Sigmoid colon (tissue), 7 donors: ENCODE data around the gene SH2D6. TPM values are rescaled to one million over a fixed set of nuclear protein-coding genes. Genes with fewer than 3 reads are reported as not detected.

ENCODE experiments used
- DNase-seq: peaks from one replicate; pipeline ENCODE4 v3.0.0-alpha.2; 2019
- H3K27ac ChIP-seq, 4 donors: fragments of 200-600 bp; sonication (generic); one replicate each; pipeline ENCODE4 v1.5.1; 2016 to 2019; ENCODE audit warnings: mild to moderate bottlenecking in 1 of 4
- H3K27me3 ChIP-seq, 3 donors: fragments of 200-600 bp; sonication (generic); one replicate each; pipeline ENCODE4 v1.5.1; 2019; ENCODE audit warnings: mild to moderate bottlenecking in 1 of 3
- H3K36me3 ChIP-seq, 4 donors: fragments of 200-600 bp; sonication (generic); one replicate each; pipeline ENCODE4 v1.5.1; 2016 to 2019
- H3K4me1 ChIP-seq, 4 donors: fragments of 200-600 bp; sonication (generic); one replicate each; pipeline ENCODE4 v1.5.1; 2017 to 2019
- H3K4me3 ChIP-seq, 4 donors: fragments of 200-600 bp; sonication (generic); one replicate each; pipeline ENCODE4 v1.5.1; 2017 to 2019; ENCODE audit warnings: mild to moderate bottlenecking in 2 of 4, moderate library complexity in 1 of 4
- H3K9me3 ChIP-seq, 4 donors: fragments of 200-600 bp in 3 of 4; sonication (generic) in 3 of 4; one replicate each; pipeline versions ENCODE4 v1.5.1 to v1.6.1; 2013 to 2019
- CTCF ChIP-seq, 4 experiments: fragments of 450-650 bp in 3 of 4; fragments of 200-600 bp in 1 of 4; IDR thresholded peaks; one replicate each; pipeline ENCODE4 v1.5.1; 2016 to 2019; ENCODE audit warnings: antibody characterized with exemption in 4 of 4, mild to moderate bottlenecking in 3 of 4, moderate library complexity in 2 of 4
- EP300 ChIP-seq, 4 donors: sonication (generic); formaldehyde crosslinking; IDR thresholded peaks; one replicate each; pipeline ENCODE4 v1.6.1; 2017; ENCODE audit warnings: antibody characterized with exemption in 4 of 4
- POLR2A ChIP-seq, 2 donors: fragments of 450-650 bp; IDR thresholded peaks; one replicate each; pipeline ENCODE4 v1.6.1; 2016; ENCODE audit warnings: antibody characterized with exemption in 2 of 2, mild to moderate bottlenecking in 2 of 2, moderate library complexity in 2 of 2
- POLR2AphosphoS5 ChIP-seq, 4 donors: sonication (generic); formaldehyde crosslinking; IDR thresholded peaks; one replicate each; pipeline ENCODE4 v1.6.1; 2017; ENCODE audit warnings: antibody characterized with exemption in 4 of 4
- WGBS, 2 donors: extraction: QIAGEN DNeasy Blood & Tissue Kit; methylation state at CpG; one replicate each; pipeline ENCODE4 v1.1.7; 2013; 5-methylcytosine and 5-hydroxymethylcytosine counted together
- intact Hi-C: fragments of 100-400 bp; cut with DNase I; formaldehyde crosslinking; loops from one replicate; pipeline ENCODE4 v1.15.1; 2023
- polyA plus RNA-seq, 3 donors: library from polyadenylated mRNA; stranded (reverse); fragments of 200-250 nt; gene quantifications; one replicate each; pipeline ENCODE4 v1.2.3, GENCODE V29; 2013
- total RNA-seq, 4 donors: library from RNA; depleted of rRNA; stranded (reverse); fragments of >200 nt; gene quantifications; one replicate each; pipeline ENCODE4 v1.1.0, GENCODE V29; 2016
- donor health status: healthy with polysubstance abuse.
- donor health status: Bipolar disorder and iron deficiency.
- donor health status: healthy.

Gene SH2D6
- total and polyA plus RNA-seq, 7 donors = 2.8 to 14.6 (median 11.4) TPM; not detected in 4

GRCh38 chr2:85405201-85406059 lies 13.1 kb upstream of the SH2D6 start:
- DNase-seq = no peak
- 56 to 87% methylated on average over 15 of the region's 15 CpGs for WGBS, 2 donors
- H3K4me3 ChIP-seq = no peak overlapping the region

GRCh38 chr2:85409845-85410583 lies 8.5 kb upstream of the SH2D6 start, which contains the start of gene CAPG:
Gene CAPG, minus strand, starts transcription at chr2:85410366. Its CDS starts 8,221 bp downstream, at chr2:85402145.
- peaks cover 0 to 27% (median 17%) of the 10 kb centered on the region in 4 donors for H3K4me1 ChIP-seq
- WGBS, 2 donors = 13 to 23% methylated on average over 12 of the region's 12 CpGs
- DNase-seq = no peak
- TF ChIP-seq POLR2A (IDR thresholded peaks at IDR 0.05) (no peak), EP300 (IDR thresholded peaks at IDR 0.05) (no peak), POLR2AphosphoS5 (IDR thresholded peaks at IDR 0.05) (no peak), CTCF (IDR thresholded peaks at IDR 0.05) (no peak)
- no peaks in the 10 kb centered on the region for H3K27me3 ChIP-seq
- peak within 1 kb of the TSS in 2 of 4 donors; percentile 6 to 27 for H3K27ac ChIP-seq
- no peaks in the 10 kb centered on the region for H3K36me3 ChIP-seq
- H3K9me3 ChIP-seq = no peaks in the 10 kb centered on the region
- intact Hi-C loops = no loop called here
- peak within 1 kb of the TSS in 1 of 4 donors; percentile 22 for H3K4me3 ChIP-seq

More at GRCh38 chr2:85405201-85406059, 13.1 kb upstream of the SH2D6 start:
- H3K27me3 ChIP-seq = no peaks in the 10 kb centered on the region
- H3K9me3 ChIP-seq = no peaks in the 10 kb centered on the region
- peaks cover 0 to 25% (median 7%) of the 10 kb centered on the region in 4 donors for H3K4me1 ChIP-seq
- H3K36me3 ChIP-seq = peaks cover 0 to 3% (median 0%) of the 10 kb centered on the region in 4 donors
- intact Hi-C loops = no loop called here
- TF ChIP-seq CTCF (IDR thresholded peaks at IDR 0.05) (no peak), POLR2AphosphoS5 (IDR thresholded peaks at IDR 0.05) (no peak), EP300 (IDR thresholded peaks at IDR 0.05) (no peak), POLR2A (IDR thresholded peaks at IDR 0.05) (no peak)
- peak overlapping the region in 2 of 4 donors; percentile 36 to 37 for H3K27ac ChIP-seq

GRCh38 chr2:85410584-85411404 lies 7.7 kb upstream of the SH2D6 start:
- 49 to 77% methylated on average over 13 of the region's 13 CpGs for WGBS, 2 donors
- no peaks in the 10 kb centered on the region for H3K36me3 ChIP-seq
- no peak overlapping the region for H3K4me3 ChIP-seq
- intact Hi-C loops = no loop called here
- H3K9me3 ChIP-seq = no peaks in the 10 kb centered on the region
- peaks cover 0 to 27% (median 17%) of the 10 kb centered on the region in 4 donors for H3K4me1 ChIP-seq
- no peaks in the 10 kb centered on the region for H3K27me3 ChIP-seq
- TF ChIP-seq CTCF (IDR thresholded peaks at IDR 0.05) (no peak), POLR2AphosphoS5 (IDR thresholded peaks at IDR 0.05) (no peak), POLR2A (IDR thresholded peaks at IDR 0.05) (no peak), EP300 (IDR thresholded peaks at IDR 0.05) (no peak)
- DNase-seq = no peak
- peak overlapping the region in 1 of 4 donors; percentile 27 for H3K27ac ChIP-seq

- Histone ChIP-seq H3K4me3 (no peak overlapping the region), H3K4me1 (peaks cover 0 to 27% (median 17%) of the 10 kb centered on the region in 4 donors), H3K36me3 (no peaks in the 10 kb centered on the region), H3K9me3 (no peaks in the 10 kb centered on the region), H3K27ac (no peak overlapping the region), H3K27me3 (no peaks in the 10 kb centered on the region)
- WGBS, 2 donors = 95% methylated on average over 5 of the region's 5 CpGs
- TF ChIP-seq POLR2A (IDR thresholded peaks at IDR 0.05) (no peak), CTCF (IDR thresholded peaks at IDR 0.05) (no peak), POLR2AphosphoS5 (IDR thresholded peaks at IDR 0.05) (no peak), EP300 (IDR thresholded peaks at IDR 0.05) (no peak)
- intact Hi-C loops = no loop called here
- DNase-seq = no peak
These were observed 7.1 kb upstream of the SH2D6 start for GRCh38 chr2:85411405-85411748.
